HG03025 (cell line): ENCODE measurements around the gene AP1AR.
A peak's percentile ranks its signal among the peaks of the same experiment; 100 is the strongest.
"Not testable (repeated sequence)": the region's sequence is repeated elsewhere in the genome, so short reads cannot be mapped to it uniquely, and the experiment has no call there.

Source experiments
- ATAC-seq: cut with Tn5 transposase; IDR thresholded peaks from one replicate; pipeline ENCODE4 v1.9.1; 2021; ENCODE audit warnings: mild to moderate bottlenecking, moderate library complexity; ENCODE audit not compliant: unreplicated experiment, low FRiP score

AP1AR gene

GRCh38 chr4:112231779-112232713 lies at the start of gene AP1AR:
AP1AR (plus strand) TSS chr4:112231787; CDS start chr4:112232092, 305 bp downstream.
- peak; percentile 71 for ATAC-seq

- ATAC-seq: no peak
These were observed 49.0 kb upstream of the AP1AR start for GRCh38 chr4:112182604-112183003.

- ATAC-seq: no peak
These were observed 48.3 kb upstream of the AP1AR start for GRCh38 chr4:112183252-112183651.

GRCh38 chr4:112184438-112184837 lies 47.1 kb upstream of the AP1AR start:
- ATAC-seq: no peak

- ATAC-seq: peak; percentile 64
These were observed 46.3 kb upstream of the AP1AR start for GRCh38 chr4:112185334-112185733.

GRCh38 chr4:112185740-112186670 lies 45.6 kb upstream of the AP1AR start:
- no peak for ATAC-seq

GRCh38 chr4:112189754-112190153 lies 41.8 kb upstream of the AP1AR start:
- ATAC-seq: no peak

- ATAC-seq: no peak
These were observed 40.9 kb upstream of the AP1AR start for GRCh38 chr4:112190684-112191083.

- ATAC-seq: no peak
These were observed 35.1 kb upstream of the AP1AR start for GRCh38 chr4:112196461-112196860.

GRCh38 chr4:112199041-112199440 lies 32.5 kb upstream of the AP1AR start:
- ATAC-seq: peak; percentile 25

- no peak for ATAC-seq
These were observed 29.6 kb upstream of the AP1AR start for GRCh38 chr4:112201915-112202505.

- no peak for ATAC-seq
These were observed 28.0 kb upstream of the AP1AR start for GRCh38 chr4:112203593-112203992.

- no peak for ATAC-seq
These were observed 25.2 kb upstream of the AP1AR start for GRCh38 chr4:112206431-112206830.

- ATAC-seq: not testable (repeated sequence)
These were observed 23.2 kb upstream of the AP1AR start for GRCh38 chr4:112208137-112209095.

GRCh38 chr4:112210777-112211176 lies 20.8 kb upstream of the AP1AR start:
- no peak for ATAC-seq

GRCh38 chr4:112213091-112213490 lies 18.5 kb upstream of the AP1AR start:
- peak; percentile 71 for ATAC-seq

GRCh38 chr4:112213856-112214255 lies 17.7 kb upstream of the AP1AR start:
- no peak for ATAC-seq

- no peak for ATAC-seq
These were observed 17.0 kb upstream of the AP1AR start for GRCh38 chr4:112214390-112215264.
